NCI-H2081 treated with DMSO at 0.1 percent for 48 hours (cell line): ENCODE data around the gene YIPF1.
"Not testable (repeated sequence)": the region's sequence is repeated elsewhere in the genome, so short reads cannot be mapped to it uniquely, and the experiment has no call there.

Source experiments
- DNase-seq: peaks from one replicate; lab custom pipeline; 2025; lab: John Stamatoyannopoulos, UW

The YIPF1 gene

GRCh38 chr1:53837924-53838653 is 51.5 kb downstream of the YIPF1 start, which contains the start of gene NDC1:
NDC1 (minus strand) TSS chr1:53838296; CDS start chr1:53838261, 35 bp downstream.
- peak; percentile 91 for DNase-seq

GRCh38 chr1:53837646-53837923 is 52.0 kb downstream of the YIPF1 start:
- no peak for DNase-seq

- no peak for DNase-seq
Observed at GRCh38 chr1:53835491-53835890, 54.1 kb downstream of the YIPF1 start.

- DNase-seq, result no peak
Observed at GRCh38 chr1:53834776-53835175, 54.8 kb downstream of the YIPF1 start.

- DNase-seq, result no peak
Observed at GRCh38 chr1:53833393-53833792, 56.2 kb downstream of the YIPF1 start.

GRCh38 chr1:53826367-53826766 is 63.2 kb downstream of the YIPF1 start:
- DNase-seq, result no peak

- DNase-seq, result no peak
Observed at GRCh38 chr1:53825306-53825705, 64.3 kb downstream of the YIPF1 start.

GRCh38 chr1:53822931-53823330 is 66.7 kb downstream of the YIPF1 start:
- DNase-seq, result no peak

- DNase-seq, result no peak
Observed at GRCh38 chr1:53821380-53821779, 68.2 kb downstream of the YIPF1 start.

- no peak for DNase-seq
Observed at GRCh38 chr1:53819387-53819786, 70.2 kb downstream of the YIPF1 start.

GRCh38 chr1:53816584-53816983 is 73.0 kb downstream of the YIPF1 start:
- not testable (repeated sequence) for DNase-seq

GRCh38 chr1:53815484-53815883 is 74.1 kb downstream of the YIPF1 start:
- DNase-seq, result not testable (repeated sequence)

- DNase-seq, result no peak
Observed at GRCh38 chr1:53811414-53811851, 78.2 kb downstream of the YIPF1 start.

GRCh38 chr1:53810497-53810896 is 79.1 kb downstream of the YIPF1 start:
- DNase-seq, result no peak

GRCh38 chr1:53810007-53810406 is 79.6 kb downstream of the YIPF1 start:
- DNase-seq, result no peak

- no peak for DNase-seq
Observed at GRCh38 chr1:53807916-53808315, 81.7 kb downstream of the YIPF1 start.

- no peak for DNase-seq
Observed at GRCh38 chr1:53804791-53805505, 84.6 kb downstream of the YIPF1 start.

- DNase-seq, result no peak
Observed at GRCh38 chr1:53804181-53804580, 85.4 kb downstream of the YIPF1 start.
